GM12874 (cell line): ENCODE results near the gene LPCAT1.

Experiments
- TF ChIP-seq, protein P1 (sequence below): IDR thresholded peaks from 2 replicates; pipeline ENCODE4 v1.5.1; 2011; ENCODE audit warnings: low read depth, mild to moderate bottlenecking, control low read depth, low read length, moderate library complexity; ENCODE audit not compliant: insufficient read depth

Gene LPCAT1

GRCh38 chr5:1497795-1498622 is 25.8 kb downstream of the LPCAT1 start:
- TF ChIP-seq, protein P1, sequence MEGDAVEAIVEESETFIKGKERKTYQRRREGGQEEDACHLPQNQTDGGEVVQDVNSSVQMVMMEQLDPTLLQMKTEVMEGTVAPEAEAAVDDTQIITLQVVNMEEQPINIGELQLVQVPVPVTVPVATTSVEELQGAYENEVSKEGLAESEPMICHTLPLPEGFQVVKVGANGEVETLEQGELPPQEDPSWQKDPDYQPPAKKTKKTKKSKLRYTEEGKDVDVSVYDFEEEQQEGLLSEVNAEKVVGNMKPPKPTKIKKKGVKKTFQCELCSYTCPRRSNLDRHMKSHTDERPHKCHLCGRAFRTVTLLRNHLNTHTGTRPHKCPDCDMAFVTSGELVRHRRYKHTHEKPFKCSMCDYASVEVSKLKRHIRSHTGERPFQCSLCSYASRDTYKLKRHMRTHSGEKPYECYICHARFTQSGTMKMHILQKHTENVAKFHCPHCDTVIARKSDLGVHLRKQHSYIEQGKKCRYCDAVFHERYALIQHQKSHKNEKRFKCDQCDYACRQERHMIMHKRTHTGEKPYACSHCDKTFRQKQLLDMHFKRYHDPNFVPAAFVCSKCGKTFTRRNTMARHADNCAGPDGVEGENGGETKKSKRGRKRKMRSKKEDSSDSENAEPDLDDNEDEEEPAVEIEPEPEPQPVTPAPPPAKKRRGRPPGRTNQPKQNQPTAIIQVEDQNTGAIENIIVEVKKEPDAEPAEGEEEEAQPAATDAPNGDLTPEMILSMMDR: no peak

GRCh38 chr5:1497242-1497777 is 26.4 kb downstream of the LPCAT1 start:
- TF ChIP-seq, protein P1: no peak

- TF ChIP-seq, protein P1: no peak
These were observed 28.2 kb downstream of the LPCAT1 start for GRCh38 chr5:1495525-1495897.

DNA sequence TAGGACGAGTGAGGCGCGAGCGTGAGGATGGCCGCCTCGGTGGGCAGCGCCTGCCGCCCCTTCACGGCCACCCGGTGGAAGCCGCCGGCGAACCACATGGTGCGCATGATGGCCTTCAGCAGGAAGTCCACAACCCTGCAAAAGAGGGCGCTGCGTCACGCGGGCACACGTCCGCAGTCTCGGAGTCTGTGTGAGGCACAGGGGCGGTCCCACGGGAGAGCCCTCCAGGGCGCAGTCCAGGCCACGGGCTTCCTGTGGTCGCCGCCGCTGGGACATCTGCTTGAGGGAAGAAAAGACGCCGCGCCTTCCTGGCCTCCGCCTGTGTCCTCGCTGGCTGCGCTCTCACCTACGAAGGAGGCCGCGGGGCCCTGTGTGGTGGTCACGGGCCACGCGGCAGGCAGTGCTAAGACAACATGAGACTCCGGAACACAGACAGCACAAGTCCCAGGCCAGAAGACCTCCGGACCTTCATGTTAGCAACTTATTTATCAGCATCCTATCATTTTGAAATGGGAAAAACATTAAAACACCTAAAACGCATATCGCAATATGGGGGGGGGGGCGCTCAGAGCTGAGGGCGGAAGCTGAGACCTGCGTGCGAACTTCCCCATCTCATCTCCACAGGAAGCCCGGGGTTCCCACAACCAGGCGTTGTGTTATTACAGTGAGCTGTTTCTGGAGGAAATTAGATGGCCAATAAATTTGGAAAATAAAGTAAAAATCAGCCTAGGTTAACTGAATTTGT is 28.8 kb downstream of the LPCAT1 start:
- TF ChIP-seq, protein P1: peak; percentile 31; the same call in 1 of the 2 replicates

- TF ChIP-seq, protein P1: no peak
These were observed 29.8 kb downstream of the LPCAT1 start for GRCh38 chr5:1493941-1494340.

- TF ChIP-seq, protein P1: no peak
These were observed 30.3 kb downstream of the LPCAT1 start for GRCh38 chr5:1493413-1493812.

GRCh38 chr5:1492757-1493156 is 31.0 kb downstream of the LPCAT1 start:
- TF ChIP-seq, protein P1: no peak
